GM10847 (cell line): Measurements from ENCODE around the gene CCDC124.

Source experiments
- POLR2A ChIP-seq: IDR thresholded peaks from 2 replicates; pipeline ENCODE4 v1.6.1; 2011; ENCODE audit not compliant: insufficient read length; ENCODE audit errors: extremely low read depth

CCDC124 gene

DNA sequence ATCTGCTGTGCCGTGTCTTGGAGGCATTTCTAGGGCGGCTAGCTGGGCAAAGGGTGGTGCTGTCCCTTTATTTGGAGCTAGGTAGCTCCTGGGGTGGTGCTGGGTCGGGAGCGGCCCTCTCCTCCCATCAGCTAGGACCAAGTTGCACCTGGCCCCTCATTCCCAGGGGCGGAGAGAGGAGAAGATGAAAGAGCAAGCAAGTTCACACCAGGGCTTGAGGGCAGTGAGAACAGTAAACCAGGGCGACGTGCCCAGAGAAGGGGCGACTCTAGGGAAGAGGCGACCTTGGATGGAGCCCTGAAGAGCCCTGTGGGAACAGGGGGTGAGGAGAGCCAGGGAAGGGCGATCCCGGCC lies 17.1 kb downstream of the CCDC124 start:
- no peak for TF ChIP-seq POLR2A

DNA sequence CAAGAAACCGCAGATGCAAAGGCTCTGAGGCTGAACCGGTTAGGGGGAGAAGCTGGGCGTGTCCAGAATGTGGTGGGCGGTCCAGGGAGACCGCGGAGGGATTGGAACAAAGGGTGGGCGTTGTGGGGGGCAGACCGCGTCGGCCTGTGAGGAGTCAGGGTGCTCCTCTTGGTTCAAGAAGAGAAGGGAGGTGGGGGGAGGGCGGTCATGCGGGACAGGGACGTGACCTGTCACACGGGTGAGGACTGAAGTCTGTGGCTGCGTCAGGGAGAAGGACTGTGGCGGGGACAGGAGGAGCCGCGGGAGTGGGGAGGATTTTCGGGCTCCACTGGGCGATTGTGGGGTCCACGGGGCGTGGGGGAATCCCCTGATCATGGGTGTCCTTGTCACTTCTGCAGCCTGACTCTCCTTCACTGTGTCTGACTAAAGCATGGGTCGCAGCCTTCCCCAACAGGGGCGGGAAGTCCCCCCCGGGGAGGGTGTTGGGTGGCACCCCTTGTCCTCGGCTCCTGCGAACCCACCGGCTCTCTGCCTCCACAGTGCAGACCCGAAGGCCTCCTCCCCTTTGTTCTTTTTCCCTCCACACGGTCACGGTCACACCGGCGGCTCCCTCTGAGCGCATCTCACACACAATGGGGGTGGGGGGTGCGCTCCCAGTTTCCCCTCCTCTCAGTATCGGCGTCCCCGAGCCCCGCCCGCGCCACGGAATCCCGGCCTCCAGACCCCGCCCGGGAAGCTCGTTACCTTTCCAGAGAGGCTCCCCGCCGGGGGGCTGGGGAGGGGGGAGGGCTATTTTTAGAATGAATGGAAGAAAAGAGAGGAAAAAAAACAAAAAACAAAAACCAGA lies 17.7 kb downstream of the CCDC124 start:
- no peak for TF ChIP-seq POLR2A

DNA sequence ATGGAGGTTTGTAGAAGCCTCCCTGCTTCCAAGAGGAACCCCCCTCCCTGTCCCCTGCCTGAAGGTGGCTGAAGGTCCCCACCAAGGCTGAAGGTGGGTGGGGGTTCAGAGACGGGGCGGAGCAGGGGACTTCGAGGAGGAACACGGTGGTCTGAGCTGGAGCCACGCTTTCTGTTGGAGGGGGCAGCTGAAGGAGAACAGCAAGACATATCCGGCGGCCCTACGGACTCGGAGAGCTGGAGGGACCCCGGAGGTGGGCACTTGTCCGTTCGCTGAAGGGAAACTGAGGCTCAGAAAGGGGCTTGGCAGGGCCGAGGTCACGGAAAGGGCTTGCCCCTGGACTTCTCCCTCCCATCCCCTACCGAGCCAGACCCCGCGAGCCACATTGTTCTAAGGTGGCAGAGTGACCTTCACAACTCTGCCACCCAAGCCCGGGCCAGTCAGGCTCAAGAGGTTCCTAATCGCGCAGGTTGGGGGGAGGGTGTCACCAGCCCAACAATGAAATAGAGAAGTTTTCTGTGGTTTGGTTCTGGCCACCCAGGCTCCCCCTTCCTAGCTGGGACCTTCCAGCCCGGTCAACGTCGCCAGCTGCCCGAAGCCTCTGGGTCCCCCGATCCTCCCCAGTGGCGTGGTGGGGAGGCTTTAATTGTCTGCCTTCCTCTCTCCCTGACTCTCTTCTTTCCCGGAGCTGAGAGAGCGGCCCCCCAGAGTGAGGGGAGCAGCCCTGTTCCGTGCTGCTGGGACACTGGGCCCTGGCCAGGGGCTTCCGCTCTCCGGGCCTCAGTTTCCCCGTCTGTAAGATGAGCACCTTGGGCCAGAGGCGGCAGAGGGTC lies 18.6 kb downstream of the CCDC124 start:
- TF ChIP-seq POLR2A, result no peak

DNA sequence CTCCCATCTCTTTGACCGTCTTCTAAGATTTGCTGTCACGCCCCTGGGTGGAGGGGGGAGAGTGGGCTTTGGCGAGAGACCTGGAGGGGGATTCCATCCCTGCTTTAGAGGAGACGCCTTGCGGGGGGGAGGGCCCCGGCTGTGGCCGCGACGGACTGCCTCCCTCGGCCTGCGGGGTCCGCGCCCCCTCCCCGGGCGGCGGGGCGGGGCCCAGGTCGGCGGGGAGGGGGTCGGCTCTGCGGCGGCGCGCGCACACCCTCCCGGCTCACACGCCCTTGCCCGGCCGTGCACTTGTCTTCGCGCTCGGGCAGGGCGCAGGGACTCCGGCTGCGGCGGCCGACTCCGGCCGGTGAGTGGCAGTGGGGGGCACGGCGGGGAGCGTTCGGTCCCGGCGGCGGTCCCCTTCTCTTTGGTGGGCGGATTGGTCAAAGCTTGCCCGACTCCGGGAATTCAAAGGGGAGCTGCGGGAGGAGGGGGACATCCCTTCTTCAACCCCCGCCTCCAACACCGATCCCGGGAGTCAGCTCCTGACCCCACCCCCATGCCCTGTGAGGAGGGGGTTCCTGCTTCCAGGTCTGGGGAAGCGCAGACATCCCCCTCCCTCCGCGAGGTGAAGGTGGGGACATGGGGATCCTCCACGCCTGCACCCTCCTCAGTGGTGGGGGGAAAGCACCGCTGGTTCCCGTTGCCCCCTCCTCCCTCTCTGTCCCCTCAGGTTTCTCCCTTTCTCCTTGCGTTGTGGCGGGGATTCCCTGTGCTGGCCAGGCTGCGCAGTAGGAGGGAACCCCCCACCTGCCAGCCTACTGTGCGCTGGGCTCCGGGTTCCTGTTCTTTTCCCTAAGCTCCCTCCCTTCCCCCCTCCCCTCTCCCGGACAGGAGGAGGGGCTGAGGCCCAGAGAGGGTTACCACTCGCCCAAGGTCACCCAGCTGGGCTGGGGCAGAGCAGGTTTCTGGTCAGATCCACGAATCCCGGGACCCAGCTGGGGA lies 19.5 kb downstream of the CCDC124 start:
- TF ChIP-seq POLR2A, result no peak

DNA sequence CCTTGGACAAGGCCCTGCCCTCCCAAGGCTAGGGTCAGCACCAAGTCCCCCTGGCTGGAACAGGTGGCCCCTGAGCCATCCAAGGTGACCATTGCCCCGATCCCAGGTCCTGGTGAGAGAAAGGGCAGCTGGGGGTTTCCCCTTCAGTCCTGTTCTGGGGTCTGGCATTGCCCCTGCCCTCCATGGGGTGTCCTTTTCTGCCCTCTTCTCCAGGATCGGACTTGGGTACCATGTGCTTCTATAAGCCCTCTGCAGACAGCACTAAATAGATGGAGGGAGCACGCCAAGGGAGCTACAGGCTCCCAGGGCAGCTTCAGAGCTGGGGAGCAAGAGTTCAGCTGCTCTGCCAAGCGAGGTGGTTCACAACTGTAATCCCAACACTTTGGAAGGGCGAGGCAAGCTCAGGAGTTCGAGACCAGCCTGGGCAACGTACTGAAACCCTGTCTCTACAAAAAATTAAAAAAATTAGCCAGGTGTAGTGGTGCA lies 20.5 kb downstream of the CCDC124 start:
- no peak for TF ChIP-seq POLR2A

DNA sequence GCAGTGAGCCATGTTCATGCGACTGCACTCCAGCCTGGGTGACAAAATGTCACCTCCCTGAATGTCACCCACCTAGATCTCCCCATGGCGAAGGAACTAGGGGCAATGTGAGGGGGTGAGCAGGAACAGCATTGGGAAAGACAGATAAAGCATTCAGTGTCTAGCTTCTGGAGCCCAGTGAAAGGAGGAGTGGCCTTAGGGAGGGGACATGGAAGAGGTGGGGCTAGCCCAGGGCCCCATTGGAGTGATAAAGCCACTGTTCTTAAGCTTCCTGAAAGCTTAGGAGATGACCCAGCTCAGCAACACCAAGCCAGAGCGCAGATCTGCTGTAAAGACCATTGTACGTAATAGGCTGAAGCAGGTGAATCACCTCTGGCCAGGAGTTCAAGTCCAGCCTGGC lies 21.1 kb downstream of the CCDC124 start:
- TF ChIP-seq POLR2A, result no peak

DNA sequence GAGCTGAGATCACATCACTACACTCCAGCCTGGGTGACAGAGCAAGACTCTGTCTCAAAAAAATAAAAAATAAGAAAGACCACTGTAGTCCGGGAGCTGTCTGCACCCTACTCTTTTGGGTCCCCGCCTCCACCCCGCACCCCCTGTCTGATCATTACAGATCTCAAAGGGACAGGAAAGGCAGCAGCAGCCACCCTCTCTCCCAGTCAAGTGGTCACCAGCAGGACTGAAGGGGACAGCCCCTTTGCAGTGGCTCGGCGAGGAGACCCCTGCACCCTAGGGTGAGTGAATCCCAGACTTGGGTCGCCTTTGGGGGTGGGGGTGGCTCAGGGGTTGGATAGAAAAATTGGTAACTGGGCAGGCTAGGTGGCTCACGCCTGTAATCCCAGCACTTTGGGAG lies 21.6 kb downstream of the CCDC124 start:
- TF ChIP-seq POLR2A, result no peak

DNA sequence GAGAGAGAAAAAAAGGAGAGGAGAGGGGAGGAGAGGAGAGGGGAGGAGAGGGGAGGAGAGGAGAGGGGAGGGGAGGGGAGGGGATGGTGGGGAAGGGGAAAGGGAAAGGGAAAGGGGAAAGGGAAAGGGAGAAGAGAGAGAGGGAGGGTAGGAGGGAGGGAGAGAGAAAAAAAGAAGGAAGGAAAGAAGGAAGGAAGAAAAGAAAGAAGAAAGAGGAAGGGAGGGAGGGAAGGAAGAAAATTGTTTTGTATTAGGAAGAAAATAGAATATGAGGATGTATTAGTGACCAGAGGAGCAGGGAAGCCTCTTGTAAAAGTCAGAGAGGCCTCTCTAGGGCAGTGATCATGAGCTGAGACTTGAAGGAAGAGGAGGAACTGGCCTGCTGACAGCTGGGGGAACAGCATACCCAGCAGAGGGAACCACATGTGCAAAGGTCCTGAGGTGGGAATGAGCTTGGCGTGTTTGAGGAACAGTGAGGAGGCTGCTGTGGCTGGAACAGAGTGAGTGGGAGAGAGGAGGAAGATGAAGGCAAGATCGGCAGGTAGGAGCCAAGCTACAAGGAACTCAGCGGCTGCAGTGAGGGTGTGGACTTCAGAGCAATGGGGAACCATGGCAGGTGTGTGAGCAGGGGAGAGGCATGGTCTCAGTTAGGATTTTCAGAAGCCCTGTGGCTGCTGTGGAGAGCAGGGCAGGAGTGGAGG lies 24.5 kb downstream of the CCDC124 start:
- no peak for TF ChIP-seq POLR2A

DNA sequence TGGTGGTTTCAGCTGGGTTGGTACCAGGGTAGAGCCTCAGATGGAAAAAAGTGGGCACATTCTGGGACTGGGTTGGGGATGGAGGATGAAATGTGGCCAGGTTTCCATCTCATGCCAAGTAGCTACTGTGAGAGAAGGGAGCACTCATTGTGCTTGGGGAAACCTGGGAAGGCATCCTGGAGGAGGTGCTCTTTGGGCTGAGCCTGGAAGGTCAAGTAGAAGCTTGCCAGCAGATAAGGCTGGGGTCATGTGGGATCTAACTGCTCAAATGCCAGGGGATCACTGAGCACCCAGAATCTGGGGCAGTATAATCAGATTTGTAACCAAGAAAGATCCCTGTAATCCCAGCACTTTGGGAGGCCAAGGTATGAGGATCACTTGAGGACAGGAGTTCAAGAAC lies 25.1 kb downstream of the CCDC124 start:
- TF ChIP-seq POLR2A, result no peak

DNA sequence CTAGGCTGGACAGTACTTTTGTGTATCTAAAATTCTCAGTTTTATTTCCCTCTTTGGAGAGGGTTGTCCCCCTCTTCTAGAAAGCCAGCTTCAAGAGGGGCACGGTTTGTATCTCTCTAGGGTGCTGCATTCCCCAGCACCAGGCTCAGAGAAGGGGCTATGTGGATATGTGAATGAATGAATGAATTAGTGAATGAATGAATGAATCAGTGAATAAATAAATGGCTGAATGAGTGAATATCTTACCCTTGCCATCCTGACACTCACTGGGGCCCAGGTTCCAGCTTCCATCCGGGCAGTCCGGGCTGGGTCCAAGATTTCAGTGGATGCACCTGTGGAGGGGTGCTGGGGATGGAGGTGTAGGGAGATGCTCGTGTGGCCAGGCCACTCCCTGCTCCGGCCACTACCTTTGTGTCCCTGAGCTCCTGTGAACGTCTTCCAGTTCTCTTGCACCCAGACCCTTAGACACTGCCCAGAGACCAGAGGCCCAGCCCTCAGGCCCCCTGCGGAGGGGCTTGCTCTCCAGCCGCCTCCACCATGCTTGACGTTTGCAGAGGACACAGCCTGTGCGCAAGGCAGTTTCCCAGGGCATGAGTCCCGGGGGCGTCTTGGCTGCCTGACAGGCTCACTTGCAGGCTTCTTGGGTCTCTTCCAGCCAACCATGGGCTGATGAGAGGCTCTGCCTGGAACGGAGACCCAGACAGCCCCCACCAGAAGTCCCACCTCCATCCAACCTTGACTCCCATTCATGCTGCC lies 31.3 kb downstream of the CCDC124 start:
- TF ChIP-seq POLR2A, result no peak

DNA sequence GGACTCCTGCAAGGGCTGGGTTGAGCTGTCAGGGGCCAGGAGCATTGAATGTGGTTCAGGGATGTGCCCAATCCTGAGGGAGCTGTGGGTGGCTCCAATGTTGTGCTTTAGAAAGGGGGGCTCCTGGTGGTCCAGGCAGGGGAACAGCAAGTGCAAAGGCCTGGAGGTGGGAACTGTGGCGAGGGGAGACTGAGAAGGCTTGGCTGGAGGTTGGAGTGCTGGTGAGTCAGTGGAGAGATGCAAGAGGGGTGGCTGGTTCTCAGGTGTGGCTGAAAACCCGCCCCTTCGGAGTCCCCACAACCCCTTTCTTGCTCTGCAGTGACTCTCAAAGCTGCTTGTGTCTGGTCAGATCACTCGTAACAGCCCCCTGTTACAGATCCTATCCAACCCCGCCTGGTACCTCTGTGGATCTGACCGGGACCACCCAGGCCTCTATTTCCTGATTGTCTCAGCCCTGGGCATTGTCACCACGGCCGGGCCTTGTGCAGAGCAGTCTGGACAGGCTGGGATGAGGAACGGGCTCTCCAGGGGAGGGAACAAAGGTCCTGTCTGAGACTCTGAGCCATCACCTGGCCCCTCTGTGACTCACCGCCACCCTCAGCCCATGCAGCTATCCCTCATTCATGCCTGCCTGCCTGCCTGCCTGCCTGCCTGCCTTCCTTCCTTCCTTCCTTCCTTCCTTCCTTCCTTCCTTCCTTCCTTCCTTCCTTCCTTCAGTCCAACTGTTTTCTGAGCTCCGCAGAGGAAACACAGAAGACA lies 32.7 kb downstream of the CCDC124 start:
- no peak for TF ChIP-seq POLR2A

DNA sequence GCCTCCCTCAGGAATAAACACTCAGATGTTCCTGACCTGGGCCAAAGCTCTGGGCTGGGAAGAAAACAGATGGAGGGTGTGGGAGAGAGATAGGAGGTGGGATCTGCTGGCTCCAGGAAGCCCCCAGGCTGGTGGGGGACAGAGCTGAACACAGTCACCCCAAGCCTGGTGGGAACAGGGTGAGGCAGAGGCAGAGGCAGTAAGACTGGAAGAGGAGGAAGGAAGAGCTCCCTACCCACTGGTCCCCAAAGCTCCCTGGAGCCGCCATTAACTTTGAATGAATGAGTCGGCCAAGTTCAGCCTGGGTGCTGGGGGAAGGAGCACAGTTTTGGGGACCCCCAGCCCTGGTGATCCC lies 33.3 kb downstream of the CCDC124 start:
- no peak for TF ChIP-seq POLR2A

DNA sequence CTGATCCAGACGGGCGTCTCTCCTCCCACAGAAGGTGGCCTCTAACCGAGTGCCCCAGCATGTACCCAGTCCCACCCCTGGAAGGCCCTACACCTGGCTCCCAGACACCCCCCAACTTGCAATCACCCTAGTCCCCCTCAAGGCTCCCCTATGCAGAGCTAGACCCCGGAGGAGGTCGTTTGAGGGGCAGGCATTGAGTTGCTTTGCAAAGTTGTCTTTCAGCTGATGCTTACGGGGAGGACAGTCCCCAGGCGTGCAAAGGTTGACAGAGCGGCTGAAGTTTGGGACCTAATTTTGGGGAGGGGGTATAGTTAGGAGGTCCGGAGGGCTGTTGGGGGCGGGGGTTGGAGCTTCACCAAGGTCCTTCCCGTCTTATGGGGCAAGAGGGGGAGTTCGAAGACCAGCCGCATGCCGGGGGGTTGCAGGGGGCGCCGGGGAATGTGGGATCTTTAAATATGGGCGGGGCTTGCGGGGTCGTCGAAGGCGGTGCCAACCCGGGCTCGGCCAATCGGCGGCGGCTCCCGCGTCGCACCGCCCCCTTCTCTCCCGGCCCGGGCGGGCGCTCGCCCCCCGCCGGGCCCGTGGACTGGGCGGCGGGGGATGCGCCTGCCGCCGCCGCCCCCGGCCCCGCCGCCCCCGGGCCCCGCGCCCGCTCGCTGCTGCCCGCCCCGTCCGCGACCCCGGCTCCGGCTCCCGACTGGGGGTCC lies 33.9 kb downstream of the CCDC124 start, which contains the start of gene KCNN1:
KCNN1 (plus strand) TSS at position 558 of the 707 bp plus-strand sequence. CDS start 6,782 bp downstream, outside the sequence.
- TF ChIP-seq POLR2A, result no peak
